M059J (cell line): ENCODE results near the gene TTC4. TPM values are rescaled to one million over a fixed set of nuclear protein-coding genes. Genes with fewer than 3 reads are reported as not detected.
"Not testable (repeated sequence)": the region's sequence is repeated elsewhere in the genome, so short reads cannot be mapped to it uniquely, and the experiment has no call there.

Experiments used
- DNase-seq: peaks from one replicate; pipeline ENCODE4 v3.0.0-alpha.2; 2012; ENCODE audit warnings: low read depth
- total RNA-seq: library from RNA; depleted of rRNA; stranded (reverse); fragments of >200 nt; shearing (Covaris generic); gene quantifications from 2 replicates; pipeline ENCODE4 v1.2.3, GENCODE V29; 2014

TTC4 gene
- total RNA-seq, 1 experiment from 2014 or later = 31.9 TPM

DNA sequence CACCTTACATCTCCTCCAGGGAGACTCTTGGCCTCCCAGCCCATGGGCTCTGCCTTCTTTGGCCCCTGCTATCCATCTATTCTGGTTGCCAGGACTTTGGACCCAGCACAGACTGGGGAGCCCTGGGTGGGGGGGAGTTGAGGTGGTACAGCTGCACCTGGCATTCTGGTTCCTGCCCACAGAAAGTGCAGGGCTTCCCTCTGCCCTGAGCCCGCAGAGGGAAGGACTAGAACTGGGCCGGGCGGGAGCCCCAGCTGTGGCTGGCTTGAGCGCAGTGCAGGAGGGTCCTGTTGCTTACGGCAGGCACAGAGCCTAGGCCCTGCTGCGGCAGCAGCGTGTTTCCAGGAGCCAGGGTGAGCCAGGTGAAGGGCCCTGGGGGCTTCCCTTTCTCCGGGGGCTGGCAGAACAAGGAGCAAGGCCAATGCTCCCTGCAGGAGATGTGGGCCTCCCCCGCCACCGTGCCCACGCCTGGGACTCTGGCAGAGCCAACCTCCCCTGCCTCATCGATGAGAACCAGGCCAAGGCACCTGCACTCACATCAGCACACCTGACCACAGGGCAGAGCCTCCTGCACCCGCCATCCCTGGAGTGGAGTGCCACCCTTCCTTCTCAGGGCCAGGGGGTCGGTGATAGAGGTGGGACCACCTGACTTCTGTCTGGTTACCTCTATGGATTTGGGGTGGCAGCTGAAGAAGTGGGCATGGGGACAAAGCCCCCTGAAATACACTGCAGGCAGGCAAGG, 32.6 kb downstream of the TTC4 start:
- DNase-seq = no peak

DNA sequence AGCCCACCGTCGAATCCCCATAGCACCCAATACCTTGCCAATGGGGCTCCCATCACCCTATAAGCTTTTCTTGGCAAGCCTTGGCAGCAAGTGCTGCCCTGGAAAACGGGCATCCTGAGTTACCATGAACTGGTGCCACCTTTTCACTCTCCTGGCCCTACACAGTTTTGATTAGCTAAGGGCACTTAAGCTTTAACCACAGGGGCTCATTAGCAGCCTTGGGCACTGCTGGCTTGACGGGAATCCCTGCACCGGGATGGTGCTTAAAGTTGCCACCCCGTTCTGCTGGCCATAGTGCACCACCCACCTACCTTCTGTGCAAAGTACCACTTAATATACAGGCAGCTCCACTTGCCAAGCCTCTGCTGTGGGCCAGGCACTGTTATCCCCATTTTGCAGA, 34.9 kb downstream of the TTC4 start:
- no peak for DNase-seq

DNA sequence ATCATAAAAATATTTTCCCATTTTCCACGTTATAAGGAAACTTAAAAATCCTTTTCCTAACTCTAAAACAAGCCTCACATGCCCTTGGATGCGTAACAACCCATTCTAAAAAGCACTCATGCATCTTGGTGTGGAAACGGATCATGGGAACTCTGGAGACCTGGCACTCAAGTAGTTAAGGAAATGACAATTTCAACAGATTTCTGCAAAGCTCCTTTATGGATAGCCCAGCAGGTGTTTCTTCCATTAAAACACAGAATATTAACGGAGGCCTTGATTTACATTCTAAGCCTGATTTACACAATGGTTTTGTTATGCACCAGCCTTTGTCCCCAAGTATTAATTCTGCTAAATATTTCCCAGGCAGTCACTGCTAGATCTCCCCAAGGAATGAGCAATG, 35.8 kb downstream of the TTC4 start:
- no peak for DNase-seq

DNA sequence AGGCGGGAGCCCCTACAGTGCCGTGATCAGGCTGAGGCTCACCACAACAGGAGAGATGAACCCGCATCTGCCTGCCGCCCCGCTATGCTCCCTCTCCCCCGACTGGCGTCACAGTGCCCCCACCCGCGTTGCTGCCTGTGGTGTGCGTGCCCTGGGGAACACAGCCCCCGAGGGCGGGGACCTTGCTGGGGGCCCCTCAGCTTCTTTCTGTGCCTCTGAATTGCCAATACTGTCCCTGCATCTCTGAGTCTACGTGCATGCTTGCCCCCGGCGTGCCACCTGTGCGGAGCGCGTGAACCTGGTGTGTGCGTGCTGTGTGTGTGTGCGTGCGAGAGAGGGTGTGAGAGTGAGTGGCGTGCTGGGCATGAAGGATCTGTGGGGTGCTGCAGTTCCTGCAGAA, 38.4 kb downstream of the TTC4 start:
- no peak for DNase-seq

DNA sequence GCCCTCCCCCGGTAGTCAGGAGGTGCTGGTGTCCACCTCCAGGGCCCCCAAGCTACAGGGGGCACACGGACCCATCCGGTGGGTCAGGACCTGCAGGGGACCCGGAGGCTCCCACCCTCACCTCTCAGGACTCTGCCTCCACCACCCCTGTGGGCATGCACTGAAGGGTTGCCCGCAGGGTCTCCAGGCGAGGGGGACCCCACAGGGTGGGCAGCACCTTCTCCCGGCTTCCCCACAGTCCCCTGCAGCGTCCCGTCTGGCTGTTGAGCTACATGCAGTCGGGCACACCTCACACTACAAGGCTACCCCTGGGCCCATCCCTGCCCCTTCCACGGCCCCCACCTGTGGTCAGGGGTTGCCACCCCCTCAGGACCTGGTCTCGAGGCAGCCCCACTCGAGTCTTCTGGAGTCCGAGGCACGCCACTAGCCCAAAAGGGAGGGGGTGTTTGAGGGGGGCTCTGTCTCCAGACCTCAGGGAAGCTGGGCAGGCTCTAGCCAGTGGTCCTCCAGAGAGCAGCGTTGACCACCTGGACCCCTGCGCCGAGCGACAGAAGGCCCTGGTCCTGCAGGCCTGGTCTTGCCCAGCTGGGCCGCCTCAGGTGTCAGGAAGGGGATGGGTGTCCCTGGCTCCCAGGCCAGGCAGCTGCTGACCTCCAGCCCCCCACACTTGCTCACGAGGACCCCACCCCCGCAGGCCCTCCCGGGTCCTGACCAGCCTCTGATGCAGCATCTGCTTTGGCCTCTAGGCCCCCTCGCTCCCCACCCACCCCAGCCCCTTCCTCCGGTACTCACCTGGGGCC, 39.0 kb downstream of the TTC4 start:
- DNase-seq = no peak

DNA sequence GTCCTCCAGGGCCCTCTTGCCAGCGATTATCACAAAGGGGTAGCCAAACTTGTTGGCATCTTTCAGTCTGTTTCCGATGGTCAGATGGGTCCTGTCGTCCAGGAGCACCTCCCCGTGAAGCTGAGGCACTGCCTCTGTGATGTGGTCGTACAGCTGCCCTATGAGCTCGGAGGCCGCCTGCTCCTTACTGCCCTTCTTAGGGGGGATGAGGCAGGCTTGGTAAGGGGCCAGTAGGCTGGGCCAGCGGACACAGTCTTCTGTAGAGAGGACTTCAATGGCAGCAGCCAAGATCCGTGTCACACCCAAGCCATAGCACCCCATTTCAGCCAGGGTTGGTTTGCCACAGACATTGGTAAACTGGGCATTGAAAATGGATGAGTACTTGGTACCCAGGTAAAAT, 42.2 kb downstream of the TTC4 start:
- no peak for DNase-seq

DNA sequence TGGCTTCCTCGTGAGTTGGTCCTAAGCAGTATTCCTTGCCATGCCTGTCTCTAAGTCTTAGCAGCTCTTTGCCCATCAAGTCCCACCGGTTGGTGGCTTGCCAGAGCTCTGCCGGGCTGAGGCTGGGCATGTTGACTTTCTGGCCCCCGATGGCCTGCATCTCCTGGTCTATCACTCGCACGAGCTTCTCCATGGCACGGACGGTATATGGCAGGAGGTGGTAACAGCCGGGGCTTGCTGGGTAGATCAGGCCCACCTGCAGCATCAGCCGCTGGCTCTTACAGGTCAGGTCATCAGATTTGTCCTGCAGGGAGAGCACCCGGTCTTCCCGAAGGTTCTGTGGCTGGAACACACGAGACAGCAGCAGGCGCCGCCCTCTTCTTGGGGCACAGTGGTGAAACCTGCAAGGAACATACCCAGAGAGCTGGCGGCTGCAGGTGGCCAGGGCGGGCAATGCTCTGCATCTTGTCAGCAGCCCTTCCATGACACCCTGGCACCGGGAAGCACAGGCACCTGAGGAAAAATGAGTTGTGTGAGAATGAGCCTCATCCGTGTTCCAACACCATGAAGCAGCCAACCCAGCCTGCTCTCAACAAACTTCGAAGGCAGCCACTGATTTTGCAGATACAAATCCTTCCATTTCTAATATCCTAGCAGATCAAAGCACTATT, 43.2 kb downstream of the TTC4 start:
- DNase-seq = no peak

DNA sequence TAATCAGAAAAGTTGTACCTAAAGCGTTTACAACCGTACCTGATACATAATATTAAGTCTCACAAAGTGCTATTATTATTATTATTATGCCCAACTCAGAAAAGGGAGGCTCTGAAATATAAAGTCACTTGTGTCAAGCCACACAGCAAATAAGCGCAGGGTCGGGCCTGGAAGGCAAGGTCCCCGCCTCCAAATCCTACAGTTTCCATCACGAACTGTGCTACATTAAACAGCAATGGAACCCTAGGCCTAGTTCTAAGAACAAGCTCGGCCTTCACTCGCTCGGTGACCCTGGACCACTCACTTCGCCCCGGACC, 48.1 kb downstream of the TTC4 start:
- DNase-seq = no peak

DNA sequence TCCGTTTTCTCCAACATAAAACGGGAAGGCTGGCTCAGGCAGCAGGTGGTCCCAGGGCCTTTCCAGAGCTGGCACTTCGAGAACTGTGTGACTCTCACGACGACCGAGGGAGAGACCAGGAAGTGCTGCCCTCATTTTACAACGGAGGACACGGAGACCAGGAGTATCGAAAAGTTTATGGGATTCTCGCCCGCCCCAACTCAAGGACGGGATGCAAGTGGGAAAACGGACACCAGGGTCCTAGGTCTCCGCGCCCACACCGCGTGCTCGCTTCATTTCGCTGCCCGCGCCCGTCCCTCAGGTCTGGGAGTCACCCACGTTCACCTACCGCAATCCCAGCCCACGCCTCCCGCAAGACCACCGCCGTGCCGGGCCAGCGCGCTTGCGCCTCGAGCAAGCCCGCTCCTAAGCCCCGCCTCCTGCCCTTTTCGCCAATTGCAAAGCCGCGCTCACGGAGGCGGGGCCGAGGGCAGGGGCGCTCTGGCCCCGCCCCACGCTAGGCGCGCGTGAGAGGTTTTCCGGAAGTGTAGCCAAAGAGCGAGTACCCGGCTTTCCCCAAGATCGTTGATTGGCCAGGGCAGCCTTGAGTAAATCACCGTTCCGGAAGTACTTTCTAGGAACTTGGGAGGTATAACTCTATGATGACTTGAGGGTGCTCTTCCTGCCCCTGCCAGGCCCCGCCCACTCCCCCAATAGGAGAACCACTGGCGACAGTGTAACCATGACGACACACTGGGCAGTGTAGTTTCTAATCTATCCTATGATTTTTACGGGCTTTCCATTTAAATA, 48.7 kb downstream of the TTC4 start, which contains the start of gene PARS2:
TSS of gene PARS2 (minus strand) at position 391 of the 789 bp plus-strand sequence. CDS start 5,362 bp downstream, outside the sequence.
- DNase-seq = peak; percentile 100

DNA sequence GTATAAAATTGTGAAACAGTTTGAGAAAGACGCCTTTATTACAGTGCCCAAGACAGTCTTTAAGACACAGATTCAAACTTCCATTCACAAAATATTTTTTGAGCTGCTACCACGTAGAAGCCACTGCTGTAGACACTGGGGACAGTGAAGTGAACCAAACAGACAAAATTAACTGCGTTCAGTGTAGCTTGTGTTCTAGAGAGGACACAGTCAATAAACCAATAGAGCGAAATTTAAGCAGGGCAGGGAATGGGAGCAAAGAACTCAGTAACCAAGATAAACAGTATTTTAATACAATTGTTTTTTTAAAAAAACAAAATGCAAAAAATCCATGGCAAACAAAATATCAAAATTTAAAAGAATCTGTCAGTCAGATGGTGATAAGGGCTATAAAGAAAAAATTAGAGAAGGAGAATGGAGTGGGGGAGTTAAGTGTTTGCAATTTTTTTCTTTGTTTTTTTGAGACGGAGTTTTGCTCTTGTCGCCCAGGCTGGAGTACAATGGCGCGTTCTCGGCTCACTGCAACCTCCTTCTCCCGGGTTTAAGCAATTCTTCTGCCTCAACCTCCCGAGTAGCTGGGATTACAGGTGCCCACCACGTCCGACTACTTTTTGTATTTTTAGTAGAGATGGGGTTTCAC, 49.4 kb downstream of the TTC4 start:
- DNase-seq = no peak

DNA sequence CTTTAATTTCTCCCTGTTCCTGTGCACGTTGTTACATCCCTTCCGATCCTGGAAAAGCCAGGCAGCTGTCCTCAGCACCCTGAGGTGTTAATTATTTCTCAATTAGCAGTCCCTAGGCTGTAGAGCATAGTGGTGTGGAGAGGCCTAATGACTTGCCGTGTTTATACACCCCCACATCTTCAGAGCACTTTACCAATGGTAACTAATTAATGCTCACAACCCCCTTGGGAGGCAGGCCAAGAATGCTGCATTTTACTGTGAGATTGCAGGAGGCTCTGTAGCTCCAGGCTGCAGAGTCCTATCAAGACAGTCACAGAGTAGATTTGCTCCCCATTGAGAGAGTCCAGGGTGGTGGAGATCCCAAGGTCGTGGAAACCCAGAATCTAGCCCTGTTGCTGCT, 51.1 kb downstream of the TTC4 start:
- DNase-seq = no peak

DNA sequence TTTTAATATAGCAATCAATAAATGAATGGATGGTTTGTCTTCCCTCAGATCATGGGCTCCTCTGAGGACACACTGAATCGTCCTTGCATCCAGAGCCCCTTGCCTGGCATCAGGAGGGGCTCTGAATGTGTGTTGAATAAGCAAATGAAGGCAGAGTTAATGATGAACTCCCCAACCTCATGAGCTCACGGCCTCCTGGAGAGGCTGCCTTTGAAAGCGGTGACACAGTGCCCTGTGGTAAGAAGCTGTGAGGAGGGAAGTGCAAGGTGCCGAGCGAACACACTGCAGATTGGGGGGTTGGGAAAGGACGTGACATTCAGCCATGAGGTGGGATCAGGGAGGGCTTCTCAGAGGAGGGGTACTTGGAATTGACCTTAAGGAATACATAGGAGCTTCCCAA, 51.9 kb downstream of the TTC4 start:
- no peak for DNase-seq

DNA sequence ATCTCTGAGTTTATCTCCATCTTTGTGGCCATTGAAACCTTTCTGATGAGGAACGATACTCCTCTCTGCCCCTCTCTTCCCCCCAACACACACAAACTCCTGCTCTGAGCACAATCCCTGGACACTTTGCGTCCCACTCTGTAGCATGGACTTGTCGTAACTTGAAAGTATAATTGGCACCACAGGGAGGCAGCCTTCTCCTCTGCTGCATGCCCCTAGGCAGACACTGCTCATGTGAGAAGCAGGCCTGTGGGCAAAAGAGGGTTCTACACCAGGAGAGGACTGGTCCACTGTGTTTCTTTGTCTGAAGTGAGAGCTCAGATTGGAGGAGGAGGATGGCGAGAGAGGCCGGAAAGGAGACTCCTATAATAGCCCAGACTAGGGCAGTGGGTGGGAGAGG, 52.4 kb downstream of the TTC4 start:
- DNase-seq = peak; percentile 14

DNA sequence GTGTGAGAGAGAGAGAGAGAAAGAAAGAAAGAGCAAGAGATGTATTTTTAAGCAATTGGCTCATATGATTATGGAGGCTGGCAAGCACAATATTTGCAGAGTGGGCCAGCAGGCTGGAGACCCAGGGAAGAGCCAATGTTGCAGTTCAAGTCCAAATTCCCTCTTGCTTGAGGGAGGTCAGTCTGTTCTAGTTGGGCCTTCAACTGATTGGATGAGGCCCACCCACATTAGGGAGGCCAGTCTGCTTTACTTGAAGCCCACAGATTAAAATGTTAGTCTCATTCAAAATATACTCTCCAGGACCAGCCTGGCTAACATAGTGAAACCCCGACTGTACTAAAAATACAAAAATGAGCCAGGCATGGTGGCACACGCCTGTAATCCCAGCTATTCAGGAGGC, 57.3 kb downstream of the TTC4 start:
- DNase-seq = no peak

DNA sequence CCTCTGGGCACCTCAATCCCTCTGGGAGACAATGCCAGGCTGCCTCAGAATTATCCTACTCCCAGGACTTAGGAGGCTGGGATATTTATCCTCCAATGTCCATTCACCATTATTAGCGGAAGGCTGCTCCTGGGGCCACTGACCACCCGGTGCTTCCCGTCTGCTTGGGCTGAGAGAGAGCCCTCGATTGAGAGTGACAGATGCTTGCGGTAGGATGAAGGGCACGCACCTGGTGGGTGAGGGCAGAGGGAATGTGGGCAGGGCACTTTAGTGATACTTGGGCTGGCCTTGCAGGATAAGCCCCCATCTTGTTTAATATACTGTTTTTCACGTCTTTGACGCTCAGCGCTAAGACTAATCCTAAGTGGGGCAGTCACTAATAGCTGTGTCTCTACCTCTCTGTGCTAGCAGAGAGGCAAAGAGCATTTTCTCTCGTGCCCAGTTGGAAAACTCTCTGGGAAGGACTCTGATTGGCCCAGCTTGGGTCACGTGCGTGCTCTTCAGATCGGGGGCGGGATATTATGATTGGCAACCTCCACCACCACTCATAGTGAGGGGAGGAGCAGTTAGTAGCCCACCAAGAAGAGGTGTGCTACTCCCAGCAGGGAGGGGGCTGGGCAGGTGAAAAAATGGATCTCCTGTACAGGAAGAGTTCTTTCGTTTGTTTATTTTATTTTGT, 59.3 kb downstream of the TTC4 start:
- peak; percentile 17 for DNase-seq

DNA sequence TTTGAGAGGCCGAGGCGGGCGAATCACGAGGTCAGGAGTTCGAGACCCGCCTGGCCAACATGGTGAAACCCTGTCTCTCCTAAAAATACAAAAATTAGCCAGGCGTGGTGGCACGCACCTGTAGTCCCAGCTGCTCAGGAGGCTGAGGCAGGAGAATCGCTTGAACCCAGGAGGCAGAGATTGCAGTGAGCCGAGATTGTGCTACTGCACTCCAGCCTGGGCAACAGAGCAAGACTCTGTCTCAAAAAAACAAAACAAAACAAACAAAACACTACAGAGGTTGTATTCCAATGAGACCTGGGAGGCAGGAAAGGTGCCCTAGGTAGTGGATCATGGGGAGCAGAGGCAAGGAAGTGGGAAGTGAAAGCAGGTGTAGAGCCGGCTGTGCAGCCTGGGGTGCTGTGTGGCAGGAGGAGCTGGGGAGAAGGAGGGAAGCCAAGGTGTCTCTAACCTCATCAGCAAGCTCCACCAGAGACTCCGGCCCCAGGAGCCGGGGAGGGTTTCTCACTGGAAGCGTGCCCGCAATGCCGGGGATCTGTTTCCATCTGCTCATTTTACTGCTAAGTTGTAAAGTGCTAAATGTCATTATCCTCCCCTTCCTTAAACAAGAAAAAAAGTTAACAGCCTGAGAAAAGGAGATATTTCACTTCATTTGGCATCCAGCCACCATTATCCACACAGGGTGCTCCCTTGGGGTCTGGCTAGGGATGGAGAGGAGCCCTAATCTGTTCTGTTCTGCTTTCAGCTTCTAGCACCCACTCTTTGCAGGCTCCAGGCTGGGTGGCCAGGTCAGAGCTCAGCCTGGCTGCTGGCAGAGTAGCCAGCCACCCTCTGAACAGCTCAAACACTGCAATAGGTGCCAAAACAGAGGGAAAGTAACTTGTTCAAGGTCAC, 60.4 kb downstream of the TTC4 start:
- not testable (repeated sequence) for DNase-seq

DNA sequence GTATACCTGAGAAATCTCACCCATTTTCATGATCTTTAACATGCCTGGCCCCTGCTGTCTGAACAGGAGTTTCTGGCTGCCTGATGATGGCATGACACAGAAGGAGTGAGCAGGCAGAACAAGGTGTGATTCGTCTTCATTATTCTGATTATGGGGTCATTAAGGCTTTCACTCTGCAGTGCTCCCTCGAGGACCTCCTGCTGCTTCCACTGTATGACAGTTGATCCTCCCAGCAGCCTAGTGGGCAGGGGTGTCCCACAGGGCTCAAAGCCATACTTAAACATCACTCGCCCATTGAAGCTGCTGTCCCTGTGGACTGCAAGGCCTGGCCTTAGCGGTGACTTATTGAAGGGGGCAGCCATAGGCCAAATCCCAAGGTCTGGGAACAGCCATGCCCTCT, 61.4 kb downstream of the TTC4 start:
- DNase-seq = no peak

DNA sequence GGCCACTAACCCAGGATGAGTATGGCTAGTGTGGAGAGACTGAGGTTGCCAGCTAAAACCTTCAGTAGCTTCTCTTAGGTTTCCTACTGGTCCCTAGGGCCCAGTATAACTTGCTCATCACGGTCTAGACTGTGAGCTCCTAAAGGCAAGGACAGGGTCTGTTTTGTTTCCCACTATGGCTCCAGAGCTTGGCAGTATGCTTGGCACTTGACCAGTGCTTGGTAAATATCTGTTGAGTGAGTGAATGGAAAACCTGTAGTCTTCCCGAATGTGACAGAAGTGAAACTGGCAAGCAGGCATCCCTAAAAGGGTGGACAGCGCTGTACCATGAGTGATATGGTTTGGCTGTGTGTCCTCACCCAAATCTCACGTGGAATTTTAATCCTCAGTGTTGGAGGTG, 61.8 kb downstream of the TTC4 start:
- DNase-seq = no peak

DNA sequence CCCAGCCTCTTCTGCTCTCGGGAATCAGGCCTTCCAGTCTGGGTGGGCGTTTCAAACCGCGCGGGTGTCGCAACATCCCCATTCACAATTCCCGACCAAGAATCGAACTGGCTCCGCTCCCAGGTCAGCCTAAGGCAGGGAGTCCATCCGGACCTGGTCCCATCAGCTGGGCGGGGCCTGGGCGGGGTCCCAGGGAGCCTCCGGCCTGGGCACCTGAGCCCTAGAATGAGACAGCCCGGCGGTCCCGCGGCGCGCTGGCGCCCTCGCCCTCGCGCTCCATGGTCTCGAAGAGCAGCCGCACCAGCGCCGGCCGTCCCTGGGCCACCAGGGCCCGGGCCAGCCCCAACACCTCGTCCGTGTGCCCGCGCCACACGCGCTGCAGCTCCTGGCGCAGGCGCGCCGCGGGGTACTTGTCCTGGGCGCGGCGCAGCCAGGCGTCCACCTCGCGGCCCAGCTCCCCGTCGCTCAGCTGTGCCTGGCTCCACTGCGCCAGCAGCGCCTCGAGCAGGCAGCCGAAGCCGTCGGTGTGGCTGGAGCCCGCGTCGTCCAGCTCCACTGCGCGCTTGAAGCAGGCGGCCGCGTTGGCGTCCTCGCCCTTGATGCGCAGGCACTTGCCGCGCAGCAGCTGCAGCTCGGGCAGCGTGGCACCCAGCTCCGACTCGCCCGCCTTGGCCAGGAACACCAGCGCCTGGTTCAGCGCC, 65.5 kb downstream of the TTC4 start:
- DNase-seq = no peak
